Neural cell (in vitro differentiated cells): ENCODE data around the gene GFRA1. TPM values are rescaled to one million over a fixed set of nuclear protein-coding genes. Genes with fewer than 3 reads are reported as not detected.

ENCODE experiments used
- H2AFZ ChIP-seq: fragments of 200-600, 300-800 bp; sonication (generic), shearing (Covaris generic); 2 replicates; pipeline ENCODE4 v1.6.0; 2014; ENCODE audit warnings: low read depth, mild to moderate bottlenecking, antibody characterized with exemption, low read length, moderate library complexity
- H3F3A ChIP-seq: fragments of 200-600 bp; shearing (Covaris generic); 2 replicates; pipeline ENCODE4 v1.6.1; 2016; ENCODE audit warnings: mild to moderate bottlenecking, moderate library complexity, mixed read lengths, antibody characterized with exemption, low read length; ENCODE audit not compliant: insufficient read depth, poor library complexity, severe bottlenecking
- H3K27ac ChIP-seq: fragments of 200-600, 300-800 bp; sonication (generic), shearing (Covaris generic); 2 replicates; pipeline ENCODE4 v1.5.1; 2014; ENCODE audit warnings: mild to moderate bottlenecking, low read length, moderate library complexity
- H3K27me3 ChIP-seq: fragments of 300-800, 200-600 bp; sonication (generic), shearing (Covaris generic); 2 replicates; pipeline ENCODE4 v1.6.0; 2014; ENCODE audit warnings: mild to moderate bottlenecking, low read depth, low read length, moderate library complexity; ENCODE audit not compliant: insufficient read depth
- H3K36me3 ChIP-seq: fragments of 300-800, 200-600 bp; sonication (generic), shearing (Covaris generic); 2 replicates; pipeline ENCODE4 v1.5.1; 2014; ENCODE audit warnings: mild to moderate bottlenecking, antibody characterized with exemption, low read length, moderate library complexity; ENCODE audit not compliant: insufficient read depth
- H3K4me2 ChIP-seq: fragments of 300-800, 200-600 bp; sonication (generic), shearing (Covaris generic); 2 replicates; pipeline ENCODE4 v1.6.0; 2014; ENCODE audit warnings: mild to moderate bottlenecking, low read length
- H3K4me3 ChIP-seq: fragments of 300-800, 200-600 bp; sonication (generic), shearing (Covaris generic); 2 replicates; pipeline ENCODE4 v1.5.1; 2014; ENCODE audit warnings: mild to moderate bottlenecking, low read length, moderate library complexity
- H3K79me2 ChIP-seq: fragments of 200-600 bp; shearing (Covaris generic); replicated peaks from 2 replicates; pipeline ENCODE4 v1.6.0; 2014; ENCODE audit warnings: mild to moderate bottlenecking, low read length, moderate library complexity; ENCODE audit not compliant: insufficient read depth
- H3K9ac ChIP-seq: fragments of 300-800, 200-600 bp; sonication (generic), shearing (Covaris generic); 2 replicates; pipeline ENCODE4 v1.6.1; 2016; ENCODE audit warnings: mild to moderate bottlenecking, low read length, mixed read lengths
- H3K9me2 ChIP-seq: fragments of 200-600 bp; shearing (Covaris generic); 2 replicates; pipeline ENCODE4 v1.6.1; 2016; ENCODE audit warnings: mild to moderate bottlenecking, low read length, mixed read lengths; ENCODE audit not compliant: insufficient read depth
- H3K9me3 ChIP-seq: fragments of 200-600, 300-800 bp; sonication (generic), shearing (Covaris generic); 2 replicates; pipeline ENCODE4 v1.6.1; 2016; ENCODE audit warnings: mild to moderate bottlenecking, mixed run types, low read length, moderate library complexity, mixed read lengths
- H4K20me1 ChIP-seq: fragments of 200-600 bp; shearing (Covaris generic); 2 replicates; pipeline ENCODE4 v1.6.1; 2016; ENCODE audit warnings: mild to moderate bottlenecking, mixed run types; ENCODE audit not compliant: insufficient read depth
- EP300 ChIP-seq: fragments of 450-650 bp; conservative IDR thresholded peaks from 2 replicates; pipeline ENCODE4 v1.6.1; 2014; ENCODE audit warnings: antibody characterized with exemption, mild to moderate bottlenecking, moderate library complexity; ENCODE audit not compliant: poor library complexity, severe bottlenecking
- EZH2 ChIP-seq: fragments of 200-600, 300-800 bp; shearing (Covaris generic), sonication (generic); IDR thresholded peaks from 2 replicates; pipeline ENCODE4 v1.6.1; 2014; ENCODE audit warnings: antibody characterized with exemption, low read length, borderline replicate concordance, mild to moderate bottlenecking; ENCODE audit not compliant: insufficient read depth, poor library complexity, severe bottlenecking
- MXI1 ChIP-seq: fragments of 450-650 bp; conservative IDR thresholded peaks from 2 replicates; pipeline ENCODE4 v1.6.1; 2014; ENCODE audit warnings: antibody characterized with exemption, mild to moderate bottlenecking; ENCODE audit not compliant: poor library complexity, severe bottlenecking
- POLR2AphosphoS5 ChIP-seq: IDR thresholded peaks from 2 replicates; pipeline ENCODE4 v1.6.1; 2012
- RAD21 ChIP-seq: fragments of 450-650 bp; conservative IDR thresholded peaks from 2 replicates; pipeline ENCODE4 v1.6.1; 2014; ENCODE audit warnings: antibody characterized with exemption, mild to moderate bottlenecking, moderate library complexity
- SMC3 ChIP-seq: fragments of 450-650 bp; conservative IDR thresholded peaks from 2 replicates; pipeline ENCODE4 v1.6.1; 2014; ENCODE audit warnings: antibody characterized with exemption, mild to moderate bottlenecking, moderate library complexity; ENCODE audit not compliant: poor library complexity
- TAF1 ChIP-seq: IDR thresholded peaks from 2 replicates; pipeline ENCODE4 v1.6.1; 2012; ENCODE audit warnings: low read depth
- polyA plus RNA-seq: library from polyadenylated mRNA; depleted of rRNA; stranded (reverse); fragments of >200 nt; gene quantifications from 2 replicates; pipeline ENCODE4 v1.2.3, GENCODE V29; 2014
- TF ChIP-seq, protein P1 (sequence below): IDR thresholded peaks from 2 replicates; pipeline ENCODE4 v1.6.1; 2012; ENCODE audit warnings: borderline replicate concordance
- TF ChIP-seq, protein P2 (sequence below): fragments of 450-650 bp; IDR thresholded peaks from 2 replicates; pipeline ENCODE4 v1.5.1; 2014; ENCODE audit warnings: antibody characterized with exemption, mild to moderate bottlenecking, moderate library complexity; ENCODE audit not compliant: poor library complexity, severe bottlenecking

The GFRA1 gene
- polyA plus RNA-seq, 1 donor from 2014 or later = 2.3 TPM

DNA sequence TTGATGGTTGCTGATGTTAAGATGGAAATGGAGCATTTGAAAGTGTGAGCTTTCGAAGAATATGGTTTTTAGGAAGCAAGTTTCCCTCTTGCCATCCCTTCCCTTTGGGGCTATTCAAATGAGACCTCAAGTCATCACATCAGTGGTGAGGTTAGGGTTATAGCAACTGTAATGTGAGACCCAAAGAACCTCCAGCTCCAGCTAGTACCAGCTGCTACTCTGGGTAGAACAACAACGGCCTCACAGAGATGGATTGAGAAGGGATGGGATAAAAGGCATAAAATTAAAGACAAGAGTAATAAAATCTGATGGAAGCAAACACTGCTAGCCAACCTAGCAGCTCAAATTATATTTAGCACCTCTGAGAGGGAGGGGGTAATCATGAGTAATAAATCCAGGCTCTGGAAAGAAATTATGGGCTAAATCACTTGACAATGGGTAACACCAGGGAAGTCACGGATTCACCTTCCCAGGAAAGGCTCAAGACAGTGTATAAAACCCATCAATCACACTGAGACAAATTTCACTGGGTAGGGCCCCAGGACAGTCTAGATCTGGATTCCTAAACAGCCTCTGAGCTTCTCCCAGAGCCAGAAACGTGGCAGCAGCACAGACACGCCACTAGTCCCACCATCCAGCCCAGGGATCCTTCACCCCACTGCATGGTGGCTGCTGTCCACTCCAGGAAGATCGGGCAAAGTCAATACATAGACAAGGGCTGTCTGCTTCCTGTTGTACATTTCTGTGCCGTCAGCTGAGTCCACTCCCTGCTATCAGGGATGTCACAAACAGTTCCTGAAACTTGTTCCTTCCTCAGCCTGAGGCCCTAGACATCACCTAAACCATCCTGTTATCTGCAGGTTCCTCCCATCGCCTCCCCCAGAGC lies 151.1 kb downstream of the GFRA1 start:
- H3K36me3 ChIP-seq = no peaks in the 10 kb centered on the region
- TF ChIP-seq MXI1 = no peak
- TF ChIP-seq EP300 = no peak
- no peak for TF ChIP-seq POLR2AphosphoS5
- TF ChIP-seq, protein P1, sequence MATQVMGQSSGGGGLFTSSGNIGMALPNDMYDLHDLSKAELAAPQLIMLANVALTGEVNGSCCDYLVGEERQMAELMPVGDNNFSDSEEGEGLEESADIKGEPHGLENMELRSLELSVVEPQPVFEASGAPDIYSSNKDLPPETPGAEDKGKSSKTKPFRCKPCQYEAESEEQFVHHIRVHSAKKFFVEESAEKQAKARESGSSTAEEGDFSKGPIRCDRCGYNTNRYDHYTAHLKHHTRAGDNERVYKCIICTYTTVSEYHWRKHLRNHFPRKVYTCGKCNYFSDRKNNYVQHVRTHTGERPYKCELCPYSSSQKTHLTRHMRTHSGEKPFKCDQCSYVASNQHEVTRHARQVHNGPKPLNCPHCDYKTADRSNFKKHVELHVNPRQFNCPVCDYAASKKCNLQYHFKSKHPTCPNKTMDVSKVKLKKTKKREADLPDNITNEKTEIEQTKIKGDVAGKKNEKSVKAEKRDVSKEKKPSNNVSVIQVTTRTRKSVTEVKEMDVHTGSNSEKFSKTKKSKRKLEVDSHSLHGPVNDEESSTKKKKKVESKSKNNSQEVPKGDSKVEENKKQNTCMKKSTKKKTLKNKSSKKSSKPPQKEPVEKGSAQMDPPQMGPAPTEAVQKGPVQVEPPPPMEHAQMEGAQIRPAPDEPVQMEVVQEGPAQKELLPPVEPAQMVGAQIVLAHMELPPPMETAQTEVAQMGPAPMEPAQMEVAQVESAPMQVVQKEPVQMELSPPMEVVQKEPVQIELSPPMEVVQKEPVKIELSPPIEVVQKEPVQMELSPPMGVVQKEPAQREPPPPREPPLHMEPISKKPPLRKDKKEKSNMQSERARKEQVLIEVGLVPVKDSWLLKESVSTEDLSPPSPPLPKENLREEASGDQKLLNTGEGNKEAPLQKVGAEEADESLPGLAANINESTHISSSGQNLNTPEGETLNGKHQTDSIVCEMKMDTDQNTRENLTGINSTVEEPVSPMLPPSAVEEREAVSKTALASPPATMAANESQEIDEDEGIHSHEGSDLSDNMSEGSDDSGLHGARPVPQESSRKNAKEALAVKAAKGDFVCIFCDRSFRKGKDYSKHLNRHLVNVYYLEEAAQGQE = no peak
- TF ChIP-seq SMC3 = no peak
- TF ChIP-seq, protein P2, sequence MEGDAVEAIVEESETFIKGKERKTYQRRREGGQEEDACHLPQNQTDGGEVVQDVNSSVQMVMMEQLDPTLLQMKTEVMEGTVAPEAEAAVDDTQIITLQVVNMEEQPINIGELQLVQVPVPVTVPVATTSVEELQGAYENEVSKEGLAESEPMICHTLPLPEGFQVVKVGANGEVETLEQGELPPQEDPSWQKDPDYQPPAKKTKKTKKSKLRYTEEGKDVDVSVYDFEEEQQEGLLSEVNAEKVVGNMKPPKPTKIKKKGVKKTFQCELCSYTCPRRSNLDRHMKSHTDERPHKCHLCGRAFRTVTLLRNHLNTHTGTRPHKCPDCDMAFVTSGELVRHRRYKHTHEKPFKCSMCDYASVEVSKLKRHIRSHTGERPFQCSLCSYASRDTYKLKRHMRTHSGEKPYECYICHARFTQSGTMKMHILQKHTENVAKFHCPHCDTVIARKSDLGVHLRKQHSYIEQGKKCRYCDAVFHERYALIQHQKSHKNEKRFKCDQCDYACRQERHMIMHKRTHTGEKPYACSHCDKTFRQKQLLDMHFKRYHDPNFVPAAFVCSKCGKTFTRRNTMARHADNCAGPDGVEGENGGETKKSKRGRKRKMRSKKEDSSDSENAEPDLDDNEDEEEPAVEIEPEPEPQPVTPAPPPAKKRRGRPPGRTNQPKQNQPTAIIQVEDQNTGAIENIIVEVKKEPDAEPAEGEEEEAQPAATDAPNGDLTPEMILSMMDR = no peak
- no peak for TF ChIP-seq EZH2
- TF ChIP-seq TAF1 = no peak
- TF ChIP-seq RAD21 = no peak

DNA sequence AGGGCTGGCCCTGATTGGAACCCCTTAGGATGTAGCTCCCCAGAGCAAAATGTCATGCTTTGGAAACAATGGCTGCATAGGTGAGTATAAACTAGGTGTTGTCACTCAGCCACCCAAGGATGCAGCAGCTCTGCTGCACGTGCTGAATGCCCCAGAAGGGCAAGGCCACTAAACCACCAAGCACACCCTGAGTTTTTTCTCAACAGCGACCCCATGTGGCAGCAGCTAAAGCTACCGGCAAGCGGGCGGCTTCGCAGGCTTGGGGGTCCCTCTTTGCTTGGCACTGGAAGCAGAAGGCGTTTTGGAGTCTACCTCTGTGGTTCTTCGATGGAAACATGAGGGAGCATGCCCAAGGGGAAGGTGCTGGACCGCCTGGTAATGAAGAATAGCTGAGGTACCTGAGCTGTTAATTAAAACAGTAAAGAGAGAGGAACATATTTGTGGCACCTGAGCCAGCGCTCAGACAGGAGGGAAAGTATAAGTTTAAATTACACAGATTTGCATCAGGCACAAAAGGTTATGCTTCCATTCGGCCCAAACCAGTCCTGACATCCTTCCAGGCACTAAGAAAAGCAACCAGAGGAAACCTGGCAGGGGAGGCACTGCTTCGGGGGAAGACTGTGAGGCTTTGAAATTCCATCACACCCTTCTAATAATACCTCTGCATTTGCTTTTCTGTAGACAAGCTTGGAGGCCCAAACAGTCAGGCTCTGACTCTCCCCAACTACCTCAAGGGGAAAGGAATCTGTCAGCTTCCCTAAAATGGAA lies 152.1 kb downstream of the GFRA1 start:
- Histone ChIP-seq H3F3A (no peaks in the 10 kb centered on the region), H3K9me3 (no peaks in the 10 kb centered on the region), H3K4me2 (no peak overlapping the region), H4K20me1 (no peaks in the 10 kb centered on the region), H3K36me3 (no peaks in the 10 kb centered on the region), H3K27ac (no peak overlapping the region), H2AFZ (no peak overlapping the region), H3K9me2 (no peaks in the 10 kb centered on the region), H3K79me2 (no peaks in the 10 kb centered on the region), H3K9ac (no peak overlapping the region), H3K4me3 (no peak overlapping the region), H3K27me3 (no peaks in the 10 kb centered on the region)
- TF ChIP-seq, protein P2 = peak; percentile 27
- TF ChIP-seq RAD21 = no peak

More for the DNA sequence above, 151.1 kb downstream of the GFRA1 start:
- H3K27ac ChIP-seq = no peak overlapping the region
- no peaks in the 10 kb centered on the region for H3F3A ChIP-seq
- no peak overlapping the region for H3K4me2 ChIP-seq
- H3K9me3 ChIP-seq = no peaks in the 10 kb centered on the region
- H3K27me3 ChIP-seq = no peaks in the 10 kb centered on the region
- no peak overlapping the region for H3K9ac ChIP-seq
- H3K9me2 ChIP-seq = no peaks in the 10 kb centered on the region
- no peak overlapping the region for H2AFZ ChIP-seq
- H4K20me1 ChIP-seq = no peaks in the 10 kb centered on the region
- H3K4me3 ChIP-seq = no peak overlapping the region
- no peaks in the 10 kb centered on the region for H3K79me2 ChIP-seq
